Astrocyte (in vitro differentiated cells and primary cell): ENCODE measurements around the gene ACOT11. TPM values are rescaled to one million over a fixed set of nuclear protein-coding genes. Genes with fewer than 3 reads are reported as not detected.

ENCODE experiments used
- DNase-seq: peaks from one replicate; pipeline ENCODE4 v3.0.0-alpha.2; 2010; ENCODE audit warnings: low read depth
- FAIRE-seq: peaks from 2 replicates; lab custom pipeline; 2011; peaks lifted over from hg19 to GRCh38; lab: Jason Lieb, UNC
- H2AFZ ChIP-seq: 2 replicates; pipeline ENCODE4 v1.6.0; 2012; ENCODE audit warnings: low read depth, low read length, inconsistent platforms
- H3K27ac ChIP-seq: 2 replicates; pipeline ENCODE4 v1.5.1; 2011; ENCODE audit warnings: low read depth, low read length, inconsistent platforms
- H3K27me3 ChIP-seq: 2 replicates; pipeline ENCODE4 v1.6.0; 2011; ENCODE audit warnings: low read length, inconsistent platforms; ENCODE audit not compliant: insufficient read depth
- H3K36me3 ChIP-seq: 2 replicates; pipeline ENCODE4 v1.5.1; 2011; ENCODE audit warnings: low read length, inconsistent platforms; ENCODE audit not compliant: insufficient read depth
- H3K4me1 ChIP-seq: 2 replicates; pipeline ENCODE4 v1.5.1; 2011; ENCODE audit warnings: low read length, inconsistent platforms; ENCODE audit not compliant: insufficient read depth
- H3K4me2 ChIP-seq: 2 replicates; pipeline ENCODE4 v1.6.0; 2012; ENCODE audit warnings: low read length, inconsistent platforms
- H3K4me3 ChIP-seq: 2 replicates; pipeline ENCODE4 v1.5.1; 2011; ENCODE audit warnings: low read depth, mild to moderate bottlenecking, low read length, inconsistent platforms; ENCODE audit not compliant: insufficient read depth
- H3K79me2 ChIP-seq: 2 replicates; pipeline ENCODE4 v1.6.0; 2012; ENCODE audit warnings: mild to moderate bottlenecking, low read length, inconsistent platforms; ENCODE audit not compliant: insufficient read depth
- H3K9ac ChIP-seq: 2 replicates; pipeline ENCODE4 v1.6.0; 2012; ENCODE audit warnings: mild to moderate bottlenecking, low read length, inconsistent platforms
- H3K9me3 ChIP-seq: 2 replicates; pipeline ENCODE4 v1.5.1; 2012; ENCODE audit warnings: low read depth, mild to moderate bottlenecking, low read length, inconsistent platforms; ENCODE audit not compliant: insufficient read depth
- H4K20me1 ChIP-seq: 2 replicates; pipeline ENCODE4 v1.6.0; 2012; ENCODE audit warnings: low read length, inconsistent platforms; ENCODE audit not compliant: insufficient read depth
- H3K27ac Mint-ChIP-seq: one replicate; pipeline ENCODE4 v1.8.0; 2021; ENCODE audit warnings: mild to moderate bottlenecking, mixed read lengths; ENCODE audit not compliant: unreplicated experiment
- H3K27me3 Mint-ChIP-seq: one replicate; pipeline ENCODE4 v1.8.0; 2021; ENCODE audit warnings: low read depth, mixed read lengths; ENCODE audit not compliant: unreplicated experiment
- H3K36me3 Mint-ChIP-seq: one replicate; pipeline ENCODE4 v1.8.0; 2021; ENCODE audit warnings: low read depth, mixed read lengths; ENCODE audit not compliant: unreplicated experiment
- H3K4me1 Mint-ChIP-seq: one replicate; pipeline ENCODE4 v1.8.0; 2021; ENCODE audit warnings: low read depth, mixed read lengths; ENCODE audit not compliant: unreplicated experiment
- H3K4me3 Mint-ChIP-seq: one replicate; pipeline ENCODE4 v1.8.0; 2021; ENCODE audit warnings: mild to moderate bottlenecking, moderate library complexity, mixed read lengths; ENCODE audit not compliant: unreplicated experiment
- H3K9me3 Mint-ChIP-seq: one replicate; pipeline ENCODE4 v1.8.0; 2021; ENCODE audit warnings: mild to moderate bottlenecking, mixed read lengths; ENCODE audit not compliant: unreplicated experiment
- CTCF ChIP-seq: IDR thresholded peaks from 2 replicates; pipeline ENCODE4 v1.5.1; 2011; ENCODE audit warnings: low read depth, mild to moderate bottlenecking, inconsistent platforms, low read length, moderate library complexity; ENCODE audit not compliant: insufficient read depth
- EZH2 ChIP-seq: IDR thresholded peaks from 2 replicates; pipeline ENCODE4 v1.6.1; 2012; ENCODE audit warnings: mild to moderate bottlenecking, low read length, inconsistent platforms; ENCODE audit not compliant: insufficient read depth
- total RNA-seq: library from RNA; stranded (reverse); gene quantifications from 2 replicates; pipeline ENCODE4 v1.2.1, GENCODE V29; 2021

ACOT11 gene
- total RNA-seq, 1 donor from 2014 or later = 1.5 TPM

GRCh38 chr1:54559771-54560231, 11.8 kb downstream of the ACOT11 start:
- H3K27ac Mint-ChIP-seq = no peak overlapping the region
- H3K9me3 Mint-ChIP-seq = peaks cover 8% of the 10 kb centered on the region
- Histone ChIP-seq H3K27ac (no peak overlapping the region), H4K20me1 (no peaks in the 10 kb centered on the region), H3K4me2 (no peak overlapping the region), H3K9me3 (no peaks in the 10 kb centered on the region), H3K4me3 (no peak overlapping the region), H3K79me2 (no peaks in the 10 kb centered on the region), H3K27me3 (no peaks in the 10 kb centered on the region), H3K9ac (no peak overlapping the region), H3K36me3 (no peaks in the 10 kb centered on the region), H3K4me1 (no peaks in the 10 kb centered on the region), H2AFZ (no peak overlapping the region)
- DNase-seq = no peak
- no peak for FAIRE-seq
- no peaks in the 10 kb centered on the region for H3K4me1 Mint-ChIP-seq
- H3K27me3 Mint-ChIP-seq = peaks cover 7% of the 10 kb centered on the region
- no peak overlapping the region for H3K4me3 Mint-ChIP-seq
- TF ChIP-seq EZH2 (no peak), CTCF (no peak)
- no peaks in the 10 kb centered on the region for H3K36me3 Mint-ChIP-seq

GRCh38 chr1:54564312-54565112, 16.5 kb downstream of the ACOT11 start:
- no peak for FAIRE-seq
- Histone ChIP-seq H3K27me3 (no peaks in the 10 kb centered on the region), H3K79me2 (no peaks in the 10 kb centered on the region), H3K4me1 (no peaks in the 10 kb centered on the region), H3K9ac (no peak overlapping the region), H3K27ac (no peak overlapping the region), H3K9me3 (no peaks in the 10 kb centered on the region), H4K20me1 (no peaks in the 10 kb centered on the region), H2AFZ (no peak overlapping the region), H3K4me3 (no peak overlapping the region), H3K4me2 (no peak overlapping the region), H3K36me3 (no peaks in the 10 kb centered on the region)
- Mint-ChIP-seq H3K4me3 (no peak overlapping the region), H3K4me1 (peaks cover 6% of the 10 kb centered on the region), H3K36me3 (no peaks in the 10 kb centered on the region), H3K9me3 (no peaks in the 10 kb centered on the region), H3K27ac (no peak overlapping the region), H3K27me3 (no peaks in the 10 kb centered on the region)
- TF ChIP-seq EZH2 = no peak
- TF ChIP-seq CTCF = no peak
- no peak for DNase-seq

GRCh38 chr1:54565113-54565501, 17.1 kb downstream of the ACOT11 start:
- H3K9me3 Mint-ChIP-seq = no peaks in the 10 kb centered on the region
- no peaks in the 10 kb centered on the region for H3K27me3 Mint-ChIP-seq
- Histone ChIP-seq H3K79me2 (no peaks in the 10 kb centered on the region), H4K20me1 (no peaks in the 10 kb centered on the region), H3K9ac (no peak overlapping the region), H3K4me2 (no peak overlapping the region), H3K4me1 (no peaks in the 10 kb centered on the region), H3K36me3 (no peaks in the 10 kb centered on the region), H3K9me3 (no peaks in the 10 kb centered on the region), H2AFZ (no peak overlapping the region), H3K27me3 (no peaks in the 10 kb centered on the region), H3K27ac (no peak overlapping the region), H3K4me3 (no peak overlapping the region)
- H3K36me3 Mint-ChIP-seq = no peaks in the 10 kb centered on the region
- FAIRE-seq (no peak), DNase-seq (no peak)
- H3K4me3 Mint-ChIP-seq = no peak overlapping the region
- H3K4me1 Mint-ChIP-seq = peaks cover 9% of the 10 kb centered on the region
- no peak overlapping the region for H3K27ac Mint-ChIP-seq
- TF ChIP-seq CTCF = no peak
- no peak for TF ChIP-seq EZH2
